HG03095 (cell line): ENCODE results near the gene POU5F1.
"Not testable (repeated sequence)": the region's sequence is repeated elsewhere in the genome, so short reads cannot be mapped to it uniquely, and the experiment has no call there.

Experiments used
- ATAC-seq: cut with Tn5 transposase; IDR thresholded peaks from one replicate; pipeline ENCODE4 v1.9.1; 2021; ENCODE audit warnings: moderate library complexity; ENCODE audit not compliant: unreplicated experiment

POU5F1 gene

GRCh38 chr6:31170600-31170881 lies at the start of gene POU5F1:
Gene POU5F1 (minus strand): TSS chr6:31170682. CDS start chr6:31170620, 62 bp downstream.
- no peak for ATAC-seq

- ATAC-seq: no peak
Observed at GRCh38 chr6:31216208-31216898, 45.9 kb upstream of the POU5F1 start.

GRCh38 chr6:31215216-31215615 lies 44.7 kb upstream of the POU5F1 start:
- ATAC-seq: not testable (repeated sequence)

GRCh38 chr6:31214516-31214915 lies 44.0 kb upstream of the POU5F1 start:
- no peak for ATAC-seq

GRCh38 chr6:31210741-31211532 lies 40.5 kb upstream of the POU5F1 start:
- ATAC-seq: no peak

GRCh38 chr6:31210123-31210522 lies 39.6 kb upstream of the POU5F1 start:
- no peak for ATAC-seq

- ATAC-seq: no peak
Observed at GRCh38 chr6:31209137-31209536, 38.7 kb upstream of the POU5F1 start.

DNA sequence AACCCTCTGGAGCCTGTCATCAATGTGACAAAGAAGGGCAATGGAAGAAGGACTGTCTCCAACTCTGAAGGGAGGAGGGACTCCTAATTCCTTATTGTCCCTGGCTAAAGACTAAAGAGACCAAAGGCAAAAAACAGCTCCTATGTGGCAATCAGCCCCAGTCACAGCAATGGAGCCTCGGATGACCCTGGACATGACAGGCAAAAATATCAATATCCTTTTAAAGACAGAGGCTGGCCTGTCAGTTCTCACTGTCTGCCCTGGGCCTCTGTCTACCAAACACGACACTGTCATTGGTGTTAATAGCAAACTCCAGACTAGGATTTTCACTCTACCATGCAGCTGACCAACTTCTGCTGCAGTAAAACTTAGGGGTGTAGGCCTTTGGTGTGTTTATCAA lies 38.0 kb upstream of the POU5F1 start:
- ATAC-seq: no peak

- ATAC-seq: no peak
Observed at GRCh38 chr6:31205638-31206037, 35.2 kb upstream of the POU5F1 start.

- no peak for ATAC-seq
Observed at GRCh38 chr6:31204751-31205145, 34.3 kb upstream of the POU5F1 start.

DNA sequence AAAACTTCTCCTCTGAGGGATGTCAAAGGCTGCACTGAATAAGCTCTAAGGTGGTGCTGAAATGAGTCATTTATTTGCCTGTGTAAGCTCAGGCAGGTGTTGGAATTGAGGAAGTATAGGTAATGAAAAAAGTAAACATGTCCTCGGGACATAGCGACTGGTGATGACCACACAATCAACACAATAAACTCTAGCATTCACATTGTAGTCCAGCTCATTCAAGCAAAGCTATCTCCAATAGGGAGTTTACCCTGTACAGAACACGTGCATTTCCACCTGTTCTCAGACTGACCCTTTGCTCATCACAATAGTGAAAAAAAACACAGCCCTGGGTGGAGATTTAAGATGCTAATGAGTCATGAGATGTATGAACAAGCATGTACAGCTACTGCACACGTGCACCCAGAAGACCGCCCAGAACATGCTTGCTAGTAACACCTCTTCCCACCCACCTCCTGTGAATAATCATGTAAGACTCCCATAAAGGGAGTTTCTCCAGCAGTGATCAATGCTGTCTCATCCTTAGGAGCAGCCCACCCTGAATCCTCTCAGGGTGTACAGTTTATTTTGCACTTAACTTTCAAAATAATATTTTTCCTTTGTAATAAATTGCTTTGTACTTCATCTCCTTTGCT lies 33.0 kb upstream of the POU5F1 start:
- peak; percentile 44 for ATAC-seq

DNA sequence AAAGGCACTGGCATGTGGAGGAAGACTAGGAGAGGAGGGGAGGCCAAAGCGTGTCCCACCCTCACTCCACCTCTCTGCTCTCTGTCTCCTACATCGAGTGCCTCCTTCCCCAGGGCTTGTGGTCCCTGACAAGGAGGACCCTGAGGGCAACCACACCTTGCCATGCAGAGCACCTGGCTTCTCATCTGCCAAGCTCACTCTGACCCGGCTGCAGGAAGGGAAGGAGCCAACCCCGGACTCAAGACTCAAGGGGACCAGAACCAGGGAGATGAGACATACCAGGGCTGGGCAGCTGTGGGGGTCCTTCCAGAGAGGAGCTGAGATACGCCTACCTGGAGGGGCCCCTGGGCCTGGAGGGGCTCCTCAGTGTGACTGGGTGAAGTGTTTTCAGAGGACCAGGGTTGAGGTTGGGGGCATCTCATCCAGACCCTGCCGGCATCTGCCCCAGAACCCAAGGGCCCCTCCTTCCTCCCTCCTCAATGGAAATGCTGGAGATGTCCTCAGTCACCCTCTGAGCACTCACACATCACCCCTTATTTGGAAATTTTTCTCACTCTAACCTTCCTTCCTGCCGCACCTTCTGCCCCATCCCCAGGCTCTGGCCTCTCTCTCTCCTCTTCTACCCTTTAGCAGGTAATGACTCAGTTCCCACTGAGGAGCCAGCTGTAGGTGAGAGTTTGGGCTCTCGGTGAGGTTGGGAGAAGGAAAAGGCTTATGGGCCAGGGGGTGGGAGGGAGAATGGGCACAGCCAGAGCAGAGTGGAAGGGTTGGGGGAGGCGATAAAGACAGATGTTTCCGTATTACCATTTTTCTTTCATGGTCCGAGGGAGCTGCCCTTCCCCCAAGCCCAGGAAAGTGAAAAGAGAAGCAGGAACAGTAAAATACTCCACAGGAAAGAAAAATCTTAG lies 32.0 kb upstream of the POU5F1 start:
- ATAC-seq: no peak

DNA sequence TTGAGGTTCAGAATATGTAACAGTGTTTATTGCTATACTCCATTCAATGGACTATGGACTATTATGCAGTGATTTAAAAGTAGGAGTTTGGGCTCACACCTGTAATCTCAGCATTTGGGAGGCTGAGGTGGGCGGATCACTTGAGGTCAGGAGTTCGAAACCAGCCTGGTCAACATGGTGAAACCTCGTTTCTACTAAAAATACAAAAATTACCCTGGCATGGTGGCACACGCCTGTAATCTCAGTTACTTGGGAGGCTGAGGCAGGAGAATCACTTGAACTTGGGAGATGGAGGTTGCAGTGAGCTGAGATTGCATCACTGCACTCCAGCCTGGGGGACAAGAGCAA lies 28.6 kb upstream of the POU5F1 start:
- not testable (repeated sequence) for ATAC-seq

GRCh38 chr6:31197559-31198305 lies 27.2 kb upstream of the POU5F1 start:
- peak; percentile 57 for ATAC-seq

- ATAC-seq: not testable (repeated sequence)
Observed at GRCh38 chr6:31196251-31197022, 26.0 kb upstream of the POU5F1 start.

GRCh38 chr6:31195308-31195979 lies 25.0 kb upstream of the POU5F1 start:
- not testable (repeated sequence) for ATAC-seq

GRCh38 chr6:31194061-31194834 lies 23.8 kb upstream of the POU5F1 start:
- no peak for ATAC-seq

DNA sequence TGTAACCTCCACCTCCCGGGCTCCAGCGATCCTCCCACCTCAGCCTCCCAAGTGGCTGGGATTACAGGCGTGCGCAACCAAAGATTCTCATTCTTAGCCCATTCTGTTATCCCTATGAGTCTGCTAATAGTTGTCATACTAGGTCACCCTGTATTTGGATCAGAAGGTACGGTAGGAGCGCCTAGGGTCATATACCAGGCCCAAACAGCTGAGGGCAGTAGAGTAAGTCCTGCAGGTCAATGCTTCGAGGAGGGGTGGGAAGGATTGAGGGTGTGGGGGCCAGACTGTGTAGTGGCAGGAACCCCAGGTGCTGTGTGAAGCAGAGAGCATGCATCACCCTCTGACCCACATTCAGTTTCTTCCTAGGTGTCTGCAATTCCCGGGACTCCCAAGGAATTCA lies 22.7 kb upstream of the POU5F1 start:
- no peak for ATAC-seq
